GM12878 (cell line): ENCODE data around the gene VCAN. TPM values are rescaled to one million over a fixed set of nuclear protein-coding genes. Genes with fewer than 3 reads are reported as not detected.

ENCODE experiments used
- ATAC-seq: fragments of 200-7000 bp; cut with Tn5 transposase; 3 replicates; pipeline ENCODE4 v1.9.1; 2020; ENCODE audit warnings: mild to moderate bottlenecking, moderate library complexity
- BruUV-seq: library from RNA; stranded (reverse); fragments of 400-500 nt; replicated peaks from 2 replicates; lab custom pipeline; 2021; lab: Mats Ljungman, UMichigan
- CTCF ChIA-PET: fragments of 300-600 bp; sonication (Branson Sonifier 250); formaldehyde crosslinking; extraction: SDS; loops from one replicate; lab custom pipeline; 2021; ENCODE audit warnings: inconsistent platforms; lab: Yijun Ruan, JAX
- POLR2A ChIA-PET: fragments of 350-600 bp; formaldehyde crosslinking; extraction: SDS; loops from one replicate; lab custom pipeline; 2021; ENCODE audit warnings: inconsistent platforms; lab: Charles Lee
- RAD21 ChIA-PET: fragments of 300-600 bp; sonication (Branson Sonifier 250); formaldehyde crosslinking; loops from one replicate; lab custom pipeline; 2023; ENCODE audit warnings: antibody characterized with exemption; ENCODE audit not compliant: unreplicated experiment; lab: Charles Lee
- SMC1A ChIA-PET: fragments of 300-600 bp; sonication (Branson Sonifier 250); formaldehyde crosslinking; loops from one replicate; lab custom pipeline; 2023; ENCODE audit not compliant: unreplicated experiment, uncharacterized antibody; lab: Charles Lee
- DNase-seq: peaks from one replicate; pipeline ENCODE4 v3.0.0-alpha.2; 2011; ENCODE audit warnings: low read depth, low spot score
- FAIRE-seq: peaks from 3 replicates; lab custom pipeline; 2011; peaks lifted over from hg19 to GRCh38; lab: Jason Lieb, UNC
- H2AFZ ChIP-seq: 2 replicates; pipeline ENCODE4 v1.6.0; 2011; ENCODE audit warnings: low read depth, low read length, control low read depth; ENCODE audit not compliant: control insufficient read depth
- H3K27ac ChIP-seq: 2 replicates; pipeline ENCODE4 v1.5.1; 2011; ENCODE audit warnings: control low read depth; ENCODE audit not compliant: control insufficient read depth, insufficient read depth
- H3K27me3 ChIP-seq, 2 experiments: replicated peaks in 1 of 2; 2 replicates each; pipeline versions ENCODE4 v1.6.0 to v1.6.1; 2011; ENCODE audit warnings: low read length in 1 of 2; ENCODE audit not compliant: control insufficient read depth in 2 of 2, insufficient read depth in 2 of 2
- H3K36me3 ChIP-seq, 2 experiments: 2 replicates each; pipeline ENCODE4 v1.5.1; 2011; ENCODE audit warnings: low read length in 1 of 2; ENCODE audit not compliant: control insufficient read depth in 2 of 2, insufficient read depth in 2 of 2
- H3K4me1 ChIP-seq: 2 replicates; pipeline ENCODE4 v1.6.1; 2011; ENCODE audit warnings: mild to moderate bottlenecking, low read length, moderate library complexity, mixed read lengths; ENCODE audit not compliant: control insufficient read depth, insufficient read depth
- H3K4me2 ChIP-seq: 2 replicates; pipeline ENCODE4 v1.6.0; 2011; ENCODE audit warnings: control low read depth; ENCODE audit not compliant: control insufficient read depth, insufficient read depth
- H3K4me3 ChIP-seq: fragments of 200-600 bp; sonication (generic); 2 replicates; pipeline ENCODE4 v1.5.1; 2016
- H3K79me2 ChIP-seq: 2 replicates; pipeline ENCODE4 v1.6.0; 2011; ENCODE audit warnings: low read length; ENCODE audit not compliant: control insufficient read depth, insufficient read depth
- H3K9ac ChIP-seq: 2 replicates; pipeline ENCODE4 v1.8.0; 2011; ENCODE audit warnings: low read length, control low read depth, mixed read lengths; ENCODE audit not compliant: control insufficient read depth, insufficient read depth
- H3K9me3 ChIP-seq: replicated peaks from 3 replicates; pipeline ENCODE4 v1.5.1; 2011; ENCODE audit warnings: mild to moderate bottlenecking, low read length; ENCODE audit not compliant: control insufficient read depth, insufficient read depth
- H4K20me1 ChIP-seq: 2 replicates; pipeline ENCODE4 v1.6.0; 2011; ENCODE audit not compliant: control insufficient read depth, insufficient read depth
- HDGF ChIP-seq: fragments of 450-650 bp; IDR thresholded peaks from 2 replicates; pipeline ENCODE4 v1.6.1; 2016; ENCODE audit warnings: antibody characterized with exemption
- MTA2 ChIP-seq: fragments of 450-650 bp; IDR thresholded peaks from 2 replicates; pipeline ENCODE4 v1.6.1; 2016; ENCODE audit warnings: low read depth, mild to moderate bottlenecking, moderate library complexity
- MXI1 ChIP-seq: fragments of 150-350 bp; IDR thresholded peaks from 2 replicates; pipeline ENCODE4 v1.6.1; 2011; ENCODE audit warnings: low read depth, mild to moderate bottlenecking, inconsistent platforms, low read length, improper control_type of control experiment
- MYB ChIP-seq: fragments of 150-350 bp; IDR thresholded peaks from 2 replicates; pipeline ENCODE4 v1.6.1; 2014; ENCODE audit warnings: mild to moderate bottlenecking, low read depth, low read length, borderline replicate concordance
- PML ChIP-seq: IDR thresholded peaks from 2 replicates; pipeline ENCODE4 v1.6.1; 2012; ENCODE audit warnings: low read length, inconsistent platforms
- POLR2A ChIP-seq: IDR thresholded peaks from 2 replicates; pipeline ENCODE4 v1.6.1; 2011; ENCODE audit warnings: low read depth, mild to moderate bottlenecking, low read length
- POU2F2 ChIP-seq: IDR thresholded peaks from 3 replicates; pipeline ENCODE4 v1.6.1; 2011; ENCODE audit warnings: low read depth, mild to moderate bottlenecking, low read length, borderline replicate concordance
- SIN3A ChIP-seq: IDR thresholded peaks from 2 replicates; pipeline ENCODE4 v1.6.1; 2012; ENCODE audit warnings: low read depth, low read length, improper control_type of control experiment
- SKIL ChIP-seq: fragments of 450-650 bp; IDR thresholded peaks from 2 replicates; pipeline ENCODE4 v1.6.1; 2017; ENCODE audit warnings: mild to moderate bottlenecking, low read depth, inconsistent platforms; ENCODE audit not compliant: poor library complexity, severe bottlenecking
- SMAD5 ChIP-seq: IDR thresholded peaks from 2 replicates; pipeline ENCODE4 v1.6.1; 2016; ENCODE audit warnings: antibody characterized with exemption, low read depth
- SP1 ChIP-seq: IDR thresholded peaks from one replicate; pipeline ENCODE4 v1.6.1; 2011; ENCODE audit warnings: low read depth, low read length
- SRF ChIP-seq, 2 experiments: IDR thresholded peaks; 2 replicates each; pipeline ENCODE4 v1.6.1; 2011; ENCODE audit warnings: low read depth in 2 of 2, low read length in 2 of 2, mild to moderate bottlenecking in 1 of 2, moderate library complexity in 1 of 2
- ZBED1 ChIP-seq: IDR thresholded peaks from 2 replicates; pipeline ENCODE4 v1.6.1; 2016; ENCODE audit warnings: borderline replicate concordance
- WGBS: methylation state at CpG from one replicate; pipeline ENCODE4 v1.1.6; 2016; ENCODE audit warnings: low lambda C conversion rate; ENCODE audit not compliant: insufficient replicate concordance, insufficient coverage; ENCODE audit errors: missing lambda C conversion rate; 5-methylcytosine and 5-hydroxymethylcytosine counted together
- in situ Hi-C: fragments of 300-500 bp; cut with MboI; formaldehyde crosslinking; loops from 9 replicates; pipeline ENCODE4 v1.14.3; 2018; ENCODE audit warnings: mixed read lengths
- intact Hi-C: fragments of 100-400 bp; cut with micrococcal nuclease; formaldehyde crosslinking; loops from one replicate; pipeline ENCODE4 v1.14.2; 2022; ENCODE audit not compliant: unreplicated experiment
- polyA plus RNA-seq, 11 experiments: library from polyadenylated mRNA; depleted of rRNA in 4 of 11; unstranded in 6 of 11; stranded (reverse) in 5 of 11; fragments of >200 nt; fragmentation: Nextera tagmentation in 4 of 11; fragmentation: Illumina TruSeq in 1 of 11; extraction: Ambion mirVana in 4 of 11; extraction: Trizol in 1 of 11; gene quantifications; 1 replicate in 1 of 11; 2 replicates in 10 of 11; pipeline versions ENCODE4 v1.2.1 to v1.2.3, GENCODE V29; 2011 to 2016; ENCODE audit warnings: inconsistent platforms in 2 of 11, missing spikeins in 2 of 11, low read depth in 1 of 11
- total RNA-seq, 4 experiments: library from RNA; depleted of rRNA in 3 of 4; stranded (reverse); fragments of >200 nt in 3 of 4; fragmentation: Illumina TruSeq in 1 of 4; extraction: Trizol in 1 of 4; gene quantifications; 2 replicates each; pipeline versions ENCODE4 v1.2.1 to v1.2.3, GENCODE V29; 2013 to 2021
- TF ChIP-seq, protein P1 (sequence below): IDR thresholded peaks from 2 replicates; pipeline ENCODE4 v1.6.1; 2012; ENCODE audit warnings: low read depth, low read length, improper control_type of control experiment

The VCAN gene
- total and polyA plus RNA-seq, 10 of the 15 experiments (the other 5 are each of a cell fraction or from before 2014, with no cell fraction given) = 1.2 to 15.2 (median 4.5) TPM

DNA sequence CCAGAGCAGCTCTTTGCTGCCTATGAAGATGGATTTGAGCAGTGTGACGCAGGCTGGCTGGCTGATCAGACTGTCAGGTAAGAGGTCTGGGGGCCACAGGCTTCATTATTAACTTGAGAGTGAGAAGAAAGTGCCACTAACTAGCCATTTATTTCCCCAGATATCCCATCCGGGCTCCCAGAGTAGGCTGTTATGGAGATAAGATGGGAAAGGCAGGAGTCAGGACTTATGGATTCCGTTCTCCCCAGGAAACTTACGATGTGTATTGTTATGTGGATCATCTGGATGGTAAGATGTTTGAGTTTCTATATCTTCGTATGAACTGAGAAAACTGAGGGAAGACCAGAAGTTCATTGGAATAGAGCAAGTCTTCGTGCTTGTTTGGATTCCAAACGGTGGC is 22.1 kb downstream of the VCAN start:
- no peaks in the 10 kb centered on the region for H3K79me2 ChIP-seq

More for the DNA sequence above, 22.1 kb downstream of the VCAN start:
- POLR2A ChIA-PET = no interaction called here
- no peak overlapping the region for H3K4me2 ChIP-seq
- SMC1A ChIA-PET = no interaction called here
- no peaks in the 10 kb centered on the region for H3K9me3 ChIP-seq
- H3K27me3 ChIP-seq = no peaks in the 10 kb centered on the region
- no peak overlapping the region for H3K9ac ChIP-seq
- FAIRE-seq (no peak), DNase-seq (no peak), ATAC-seq (no peak)
- H3K4me3 ChIP-seq = no peak overlapping the region
- intact Hi-C loops = no loop called here
- 38% methylated on average over 7 of the region's 7 CpGs for WGBS
- H2AFZ ChIP-seq = no peak overlapping the region
- H4K20me1 ChIP-seq = no peaks in the 10 kb centered on the region
- CTCF ChIA-PET = no interaction called here
- no TSS peak for BruUV-seq
- H3K4me1 ChIP-seq = no peaks in the 10 kb centered on the region
- TF ChIP-seq PML = no peak
- no peak for TF ChIP-seq SIN3A
- TF ChIP-seq MXI1 = no peak
- TF ChIP-seq MTA2 = no peak
- TF ChIP-seq POU2F2 = no peak
- no peak for TF ChIP-seq MYB
- no peak for TF ChIP-seq SP1
- TF ChIP-seq HDGF = no peak
- no peak for TF ChIP-seq POLR2A
- TF ChIP-seq SMAD5 = no peak
- no peak for TF ChIP-seq SRF (IDR thresholded peaks at IDR 0.05; ENCODE audit: low read depth in 2 of 2, low read length in 2 of 2)
- no peak for TF ChIP-seq ZBED1
- TF ChIP-seq, protein P1, sequence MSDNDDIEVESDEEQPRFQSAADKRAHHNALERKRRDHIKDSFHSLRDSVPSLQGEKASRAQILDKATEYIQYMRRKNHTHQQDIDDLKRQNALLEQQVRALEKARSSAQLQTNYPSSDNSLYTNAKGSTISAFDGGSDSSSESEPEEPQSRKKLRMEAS = no peak
- no peak for TF ChIP-seq SKIL
- no peak overlapping the region for H3K27ac ChIP-seq
- RAD21 ChIA-PET = no interaction called here
- no peaks in the 10 kb centered on the region for H3K36me3 ChIP-seq
- in situ Hi-C loops = no loop called here
